WTC11 (cell line): ENCODE data around the gene SSNA1. TPM values are rescaled to one million over a fixed set of nuclear protein-coding genes. Genes with fewer than 3 reads are reported as not detected.
A peak's percentile ranks its signal among the peaks of the same experiment; 100 is the strongest.

Source experiments
- ATAC-seq: fragments of 200-7000 bp; cut with Tn5 transposase; 2 replicates; pipeline ENCODE4 v1.10.0; 2021; ENCODE audit warnings: mild to moderate bottlenecking, moderate library complexity
- CTCF ChIA-PET: fragments of 300-600 bp; sonication (Branson Sonifier 250); formaldehyde crosslinking; loops from one replicate; lab custom pipeline; 2021; ENCODE audit warnings: antibody characterized with exemption; lab: Charles Lee
- POLR2A ChIA-PET: fragments of 350-600 bp; sonication (Branson Sonifier 250); formaldehyde crosslinking; loops from one replicate; lab custom pipeline; 2021; ENCODE audit warnings: antibody characterized with exemption; lab: Charles Lee
- DNase-seq: peaks from one replicate; pipeline ENCODE4 v3.0.0; 2021; ENCODE audit warnings: low spot score
- H3K27ac Mint-ChIP-seq: 2 replicates; pipeline ENCODE4 v1.8.0; 2021; ENCODE audit warnings: mixed read lengths
- H3K27me3 Mint-ChIP-seq: 2 replicates; pipeline ENCODE4 v1.8.0; 2021; ENCODE audit warnings: low read depth, mild to moderate bottlenecking, moderate library complexity, mixed read lengths
- H3K36me3 Mint-ChIP-seq: 2 replicates; pipeline ENCODE4 v1.8.0; 2021; ENCODE audit warnings: mixed read lengths
- H3K4me1 Mint-ChIP-seq: 2 replicates; pipeline ENCODE4 v1.8.0; 2022; ENCODE audit warnings: mixed read lengths
- H3K4me3 Mint-ChIP-seq: 2 replicates; pipeline ENCODE4 v1.8.0; 2021; ENCODE audit warnings: mild to moderate bottlenecking, moderate library complexity, mixed read lengths
- H3K9me3 Mint-ChIP-seq: 2 replicates; pipeline ENCODE4 v1.8.0; 2021; ENCODE audit warnings: mixed read lengths
- CBFB ChIP-seq: sonication (generic); formaldehyde crosslinking; IDR thresholded peaks from 2 replicates; pipeline ENCODE4 v1.8.1; 2022; ENCODE audit warnings: mild to moderate bottlenecking, low read depth, missing genetic modification reagents
- GRHL2 ChIP-seq: fragments of 250-450 bp; sonication (Bioruptor Pico); IDR thresholded peaks from 2 replicates; pipeline ENCODE4 v1.8.0; 2022; ENCODE audit warnings: mild to moderate bottlenecking, moderate library complexity; ENCODE audit not compliant: insufficient replicate concordance, severe bottlenecking
- JUN ChIP-seq: sonication (generic); formaldehyde crosslinking; IDR thresholded peaks from 2 replicates; pipeline ENCODE4 v1.8.0; 2023; ENCODE audit warnings: mild to moderate bottlenecking, missing genetic modification reagents
- RELA ChIP-seq: sonication (generic); formaldehyde crosslinking; IDR thresholded peaks from 2 replicates; pipeline ENCODE4 v1.8.1; 2022; ENCODE audit warnings: missing genetic modification reagents, mild to moderate bottlenecking, borderline replicate concordance
- RORB ChIP-seq: fragments of 250-450 bp; sonication (Bioruptor Pico); IDR thresholded peaks from 2 replicates; pipeline ENCODE4 v1.9.0; 2021; ENCODE audit warnings: mild to moderate bottlenecking
- ZNF232 ChIP-seq: sonication (generic); formaldehyde crosslinking; IDR thresholded peaks from 2 replicates; pipeline ENCODE4 v1.8.0; 2022; ENCODE audit warnings: mild to moderate bottlenecking, missing genetic modification reagents
- total RNA-seq: library from RNA; stranded (reverse); gene quantifications from 3 replicates; pipeline ENCODE4 v1.2.3, GENCODE V29; 2021
- TF ChIP-seq, protein P1 (sequence below): sonication (generic); formaldehyde crosslinking; IDR thresholded peaks from 2 replicates; pipeline ENCODE4 v1.8.1; 2022; ENCODE audit warnings: mild to moderate bottlenecking, moderate library complexity, missing genetic modification reagents
- TF ChIP-seq, protein P2 (sequence below): fragments of 250-450 bp; sonication (Bioruptor Pico); IDR thresholded peaks from 2 replicates; pipeline ENCODE4 v1.9.0; 2021; ENCODE audit warnings: mild to moderate bottlenecking
- TF ChIP-seq, protein P3 (sequence below): sonication (generic); formaldehyde crosslinking; IDR thresholded peaks from 2 replicates; pipeline ENCODE4 v1.8.0; 2023; ENCODE audit warnings: missing genetic modification reagents, mild to moderate bottlenecking, borderline replicate concordance
- TF ChIP-seq, protein P4 (sequence below): sonication (generic); formaldehyde crosslinking; IDR thresholded peaks from 2 replicates; pipeline ENCODE4 v1.8.1; 2023; ENCODE audit warnings: mild to moderate bottlenecking, missing genetic modification reagents, moderate library complexity
- TF ChIP-seq, protein P5 (sequence below): sonication (generic); formaldehyde crosslinking; IDR thresholded peaks from 2 replicates; pipeline ENCODE4 v1.8.1; 2022; ENCODE audit warnings: mild to moderate bottlenecking, missing genetic modification reagents, moderate library complexity, borderline replicate concordance
- TF ChIP-seq, protein P6 (sequence below): fragments of 250-450 bp; sonication (Bioruptor Pico); IDR thresholded peaks from 2 replicates; pipeline ENCODE4 v2.1.2; 2022; ENCODE audit warnings: mild to moderate bottlenecking, moderate library complexity
- TF ChIP-seq, protein P7 (sequence below): fragments of 250-450 bp; sonication (Bioruptor Pico); IDR thresholded peaks from 2 replicates; pipeline ENCODE4 v1.9.0; 2021; ENCODE audit warnings: mild to moderate bottlenecking

Gene SSNA1
- total RNA-seq, 1 experiment from 2014 or later, result 102 TPM

DNA sequence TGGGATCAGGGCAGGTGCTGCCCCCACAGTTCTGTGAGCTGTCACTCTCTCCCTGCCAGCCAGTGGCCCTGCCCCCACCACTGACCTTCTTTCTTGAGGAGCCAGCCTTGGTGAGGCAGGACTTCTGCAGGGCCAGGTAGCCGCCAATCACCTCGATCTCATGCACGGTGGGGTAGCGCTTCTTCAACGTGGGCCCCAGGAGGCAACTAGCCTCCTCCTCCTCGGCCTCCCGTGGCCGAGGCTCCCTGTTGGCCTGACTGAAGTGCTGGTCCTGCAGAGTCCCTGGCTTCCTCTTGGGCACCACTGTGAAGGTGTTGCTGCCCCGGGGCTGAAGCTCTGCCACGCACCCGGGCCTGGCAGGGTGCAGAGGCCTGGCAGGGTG lies 10.4 kb downstream of the SSNA1 start:
- Mint-ChIP-seq H3K36me3 (no peaks in the 10 kb centered on the region), H3K4me3 (peak overlapping the region; percentile 84), H3K27ac (no peak overlapping the region), H3K9me3 (no peaks in the 10 kb centered on the region), H3K4me1 (peaks cover 29% of the 10 kb centered on the region), H3K27me3 (no peaks in the 10 kb centered on the region)
- ChIA-PET POLR2A (interaction anchor here (1.2 kb wide), 1 partner anchor 24 kb away, joined by 4 read pairs; the partner anchor contains the start of gene RNF208), CTCF (interaction anchor here (0.7 to 2.5 kb wide), 9 partner anchors 10 to 152 kb away, joined by 3 to 14 read pairs (median 5); partner anchors contain the start of genes LRRC26, NPDC1, RNF224 and SSNA1)
- TF ChIP-seq ZNF232 (CRISPR knock-in tag) (no peak), RELA (CRISPR knock-in tag) (no peak), RORB (CRISPR knock-in tag) (no peak), CBFB (no peak), JUN (CRISPR knock-in tag) (no peak), GRHL2 (CRISPR knock-in tag) (no peak)
- TF ChIP-seq, protein P1, sequence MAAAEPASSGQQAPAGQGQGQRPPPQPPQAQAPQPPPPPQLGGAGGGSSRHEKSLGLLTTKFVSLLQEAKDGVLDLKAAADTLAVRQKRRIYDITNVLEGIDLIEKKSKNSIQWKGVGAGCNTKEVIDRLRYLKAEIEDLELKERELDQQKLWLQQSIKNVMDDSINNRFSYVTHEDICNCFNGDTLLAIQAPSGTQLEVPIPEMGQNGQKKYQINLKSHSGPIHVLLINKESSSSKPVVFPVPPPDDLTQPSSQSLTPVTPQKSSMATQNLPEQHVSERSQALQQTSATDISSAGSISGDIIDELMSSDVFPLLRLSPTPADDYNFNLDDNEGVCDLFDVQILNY (CRISPR knock-in tag), result no peak
- TF ChIP-seq, protein P2, sequence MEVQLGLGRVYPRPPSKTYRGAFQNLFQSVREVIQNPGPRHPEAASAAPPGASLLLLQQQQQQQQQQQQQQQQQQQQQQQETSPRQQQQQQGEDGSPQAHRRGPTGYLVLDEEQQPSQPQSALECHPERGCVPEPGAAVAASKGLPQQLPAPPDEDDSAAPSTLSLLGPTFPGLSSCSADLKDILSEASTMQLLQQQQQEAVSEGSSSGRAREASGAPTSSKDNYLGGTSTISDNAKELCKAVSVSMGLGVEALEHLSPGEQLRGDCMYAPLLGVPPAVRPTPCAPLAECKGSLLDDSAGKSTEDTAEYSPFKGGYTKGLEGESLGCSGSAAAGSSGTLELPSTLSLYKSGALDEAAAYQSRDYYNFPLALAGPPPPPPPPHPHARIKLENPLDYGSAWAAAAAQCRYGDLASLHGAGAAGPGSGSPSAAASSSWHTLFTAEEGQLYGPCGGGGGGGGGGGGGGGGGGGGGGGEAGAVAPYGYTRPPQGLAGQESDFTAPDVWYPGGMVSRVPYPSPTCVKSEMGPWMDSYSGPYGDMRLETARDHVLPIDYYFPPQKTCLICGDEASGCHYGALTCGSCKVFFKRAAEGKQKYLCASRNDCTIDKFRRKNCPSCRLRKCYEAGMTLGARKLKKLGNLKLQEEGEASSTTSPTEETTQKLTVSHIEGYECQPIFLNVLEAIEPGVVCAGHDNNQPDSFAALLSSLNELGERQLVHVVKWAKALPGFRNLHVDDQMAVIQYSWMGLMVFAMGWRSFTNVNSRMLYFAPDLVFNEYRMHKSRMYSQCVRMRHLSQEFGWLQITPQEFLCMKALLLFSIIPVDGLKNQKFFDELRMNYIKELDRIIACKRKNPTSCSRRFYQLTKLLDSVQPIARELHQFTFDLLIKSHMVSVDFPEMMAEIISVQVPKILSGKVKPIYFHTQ (CRISPR knock-in tag), result no peak
- TF ChIP-seq, protein P3, sequence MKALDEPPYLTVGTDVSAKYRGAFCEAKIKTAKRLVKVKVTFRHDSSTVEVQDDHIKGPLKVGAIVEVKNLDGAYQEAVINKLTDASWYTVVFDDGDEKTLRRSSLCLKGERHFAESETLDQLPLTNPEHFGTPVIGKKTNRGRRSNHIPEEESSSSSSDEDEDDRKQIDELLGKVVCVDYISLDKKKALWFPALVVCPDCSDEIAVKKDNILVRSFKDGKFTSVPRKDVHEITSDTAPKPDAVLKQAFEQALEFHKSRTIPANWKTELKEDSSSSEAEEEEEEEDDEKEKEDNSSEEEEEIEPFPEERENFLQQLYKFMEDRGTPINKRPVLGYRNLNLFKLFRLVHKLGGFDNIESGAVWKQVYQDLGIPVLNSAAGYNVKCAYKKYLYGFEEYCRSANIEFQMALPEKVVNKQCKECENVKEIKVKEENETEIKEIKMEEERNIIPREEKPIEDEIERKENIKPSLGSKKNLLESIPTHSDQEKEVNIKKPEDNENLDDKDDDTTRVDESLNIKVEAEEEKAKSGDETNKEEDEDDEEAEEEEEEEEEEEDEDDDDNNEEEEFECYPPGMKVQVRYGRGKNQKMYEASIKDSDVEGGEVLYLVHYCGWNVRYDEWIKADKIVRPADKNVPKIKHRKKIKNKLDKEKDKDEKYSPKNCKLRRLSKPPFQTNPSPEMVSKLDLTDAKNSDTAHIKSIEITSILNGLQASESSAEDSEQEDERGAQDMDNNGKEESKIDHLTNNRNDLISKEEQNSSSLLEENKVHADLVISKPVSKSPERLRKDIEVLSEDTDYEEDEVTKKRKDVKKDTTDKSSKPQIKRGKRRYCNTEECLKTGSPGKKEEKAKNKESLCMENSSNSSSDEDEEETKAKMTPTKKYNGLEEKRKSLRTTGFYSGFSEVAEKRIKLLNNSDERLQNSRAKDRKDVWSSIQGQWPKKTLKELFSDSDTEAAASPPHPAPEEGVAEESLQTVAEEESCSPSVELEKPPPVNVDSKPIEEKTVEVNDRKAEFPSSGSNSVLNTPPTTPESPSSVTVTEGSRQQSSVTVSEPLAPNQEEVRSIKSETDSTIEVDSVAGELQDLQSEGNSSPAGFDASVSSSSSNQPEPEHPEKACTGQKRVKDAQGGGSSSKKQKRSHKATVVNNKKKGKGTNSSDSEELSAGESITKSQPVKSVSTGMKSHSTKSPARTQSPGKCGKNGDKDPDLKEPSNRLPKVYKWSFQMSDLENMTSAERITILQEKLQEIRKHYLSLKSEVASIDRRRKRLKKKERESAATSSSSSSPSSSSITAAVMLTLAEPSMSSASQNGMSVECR, result no peak
- TF ChIP-seq, protein P4, sequence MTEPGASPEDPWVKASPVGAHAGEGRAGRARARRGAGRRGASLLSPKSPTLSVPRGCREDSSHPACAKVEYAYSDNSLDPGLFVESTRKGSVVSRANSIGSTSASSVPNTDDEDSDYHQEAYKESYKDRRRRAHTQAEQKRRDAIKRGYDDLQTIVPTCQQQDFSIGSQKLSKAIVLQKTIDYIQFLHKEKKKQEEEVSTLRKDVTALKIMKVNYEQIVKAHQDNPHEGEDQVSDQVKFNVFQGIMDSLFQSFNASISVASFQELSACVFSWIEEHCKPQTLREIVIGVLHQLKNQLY (CRISPR knock-in tag), result no peak
- TF ChIP-seq, protein P5, sequence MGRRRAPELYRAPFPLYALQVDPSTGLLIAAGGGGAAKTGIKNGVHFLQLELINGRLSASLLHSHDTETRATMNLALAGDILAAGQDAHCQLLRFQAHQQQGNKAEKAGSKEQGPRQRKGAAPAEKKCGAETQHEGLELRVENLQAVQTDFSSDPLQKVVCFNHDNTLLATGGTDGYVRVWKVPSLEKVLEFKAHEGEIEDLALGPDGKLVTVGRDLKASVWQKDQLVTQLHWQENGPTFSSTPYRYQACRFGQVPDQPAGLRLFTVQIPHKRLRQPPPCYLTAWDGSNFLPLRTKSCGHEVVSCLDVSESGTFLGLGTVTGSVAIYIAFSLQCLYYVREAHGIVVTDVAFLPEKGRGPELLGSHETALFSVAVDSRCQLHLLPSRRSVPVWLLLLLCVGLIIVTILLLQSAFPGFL, result no peak
- TF ChIP-seq, protein P6, sequence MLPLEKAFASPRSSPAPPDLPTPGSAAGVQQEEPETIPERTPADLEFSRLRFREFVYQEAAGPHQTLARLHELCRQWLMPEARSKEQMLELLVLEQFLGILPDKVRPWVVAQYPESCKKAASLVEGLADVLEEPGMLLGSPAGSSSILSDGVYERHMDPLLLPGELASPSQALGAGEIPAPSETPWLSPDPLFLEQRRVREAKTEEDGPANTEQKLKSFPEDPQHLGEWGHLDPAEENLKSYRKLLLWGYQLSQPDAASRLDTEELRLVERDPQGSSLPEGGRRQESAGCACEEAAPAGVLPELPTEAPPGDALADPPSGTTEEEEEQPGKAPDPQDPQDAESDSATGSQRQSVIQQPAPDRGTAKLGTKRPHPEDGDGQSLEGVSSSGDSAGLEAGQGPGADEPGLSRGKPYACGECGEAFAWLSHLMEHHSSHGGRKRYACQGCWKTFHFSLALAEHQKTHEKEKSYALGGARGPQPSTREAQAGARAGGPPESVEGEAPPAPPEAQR (CRISPR knock-in tag), result no peak
- TF ChIP-seq, protein P7, sequence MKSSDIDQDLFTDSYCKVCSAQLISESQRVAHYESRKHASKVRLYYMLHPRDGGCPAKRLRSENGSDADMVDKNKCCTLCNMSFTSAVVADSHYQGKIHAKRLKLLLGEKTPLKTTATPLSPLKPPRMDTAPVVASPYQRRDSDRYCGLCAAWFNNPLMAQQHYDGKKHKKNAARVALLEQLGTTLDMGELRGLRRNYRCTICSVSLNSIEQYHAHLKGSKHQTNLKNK, result no peak
- no peak for DNase-seq
- ATAC-seq, result no peak
